ENCODE measurements around the gene PPFIA3.

PPFIA3 gene

DNA sequence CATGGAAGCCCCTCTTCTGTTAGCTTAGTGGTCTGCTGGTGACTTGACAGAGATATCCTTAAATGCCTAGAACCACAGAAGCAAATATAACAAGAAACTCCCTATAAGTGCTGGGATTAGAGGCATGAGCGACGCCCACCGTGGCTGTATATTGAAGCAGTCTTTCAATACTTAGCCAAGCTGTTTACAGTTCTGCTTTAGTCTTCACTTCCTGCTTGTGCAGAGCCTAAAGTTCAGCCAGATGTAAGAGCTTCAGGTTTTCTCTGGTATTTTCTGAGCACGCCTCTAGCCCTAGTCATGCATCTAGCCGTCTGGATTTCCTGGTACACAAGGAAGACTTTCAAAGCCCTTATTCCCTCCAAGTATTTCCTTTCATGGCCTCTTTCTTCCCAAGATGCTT is 66.8 kb downstream of the PPFIA3 start:
- no peaks in the 10 kb centered on the region for H3K27me3 ChIP-seq
- no peak overlapping the region for H3K4me3 ChIP-seq
- H3K4me1 ChIP-seq, result peaks cover 14 to 49% (median 28%) of the 10 kb centered on the region in 10 experiments
- no peaks in the 10 kb centered on the region for H4K20me1 ChIP-seq
- H3K9ac ChIP-seq, result peak overlapping the region in 1 of 11 experiments; percentile 0; a peak in 1 of 22 replicates
- H3K9me3 ChIP-seq (replicated peaks in 1 of 11), result peaks cover 22 to 48% (median 38%) of the 10 kb centered on the region in 11 experiments
- peak overlapping the region in 5 of 11 experiments; percentile 4 to 48 (median 40); a peak in 8 of 22 replicates for H3K4me2 ChIP-seq
- TF ChIP-seq Cebpa-rat (IDR thresholded peaks at IDR 0.05), result no peak
- peaks cover 0 to 91% (median 23%) of the 10 kb centered on the region in 11 experiments; a peak in 14 of 22 replicates for H3K36me3 ChIP-seq
- peak overlapping the region in 4 of 11 experiments; percentile 29 to 47 (median 39); a peak in 8 of 22 replicates for H3K27ac ChIP-seq

DNA sequence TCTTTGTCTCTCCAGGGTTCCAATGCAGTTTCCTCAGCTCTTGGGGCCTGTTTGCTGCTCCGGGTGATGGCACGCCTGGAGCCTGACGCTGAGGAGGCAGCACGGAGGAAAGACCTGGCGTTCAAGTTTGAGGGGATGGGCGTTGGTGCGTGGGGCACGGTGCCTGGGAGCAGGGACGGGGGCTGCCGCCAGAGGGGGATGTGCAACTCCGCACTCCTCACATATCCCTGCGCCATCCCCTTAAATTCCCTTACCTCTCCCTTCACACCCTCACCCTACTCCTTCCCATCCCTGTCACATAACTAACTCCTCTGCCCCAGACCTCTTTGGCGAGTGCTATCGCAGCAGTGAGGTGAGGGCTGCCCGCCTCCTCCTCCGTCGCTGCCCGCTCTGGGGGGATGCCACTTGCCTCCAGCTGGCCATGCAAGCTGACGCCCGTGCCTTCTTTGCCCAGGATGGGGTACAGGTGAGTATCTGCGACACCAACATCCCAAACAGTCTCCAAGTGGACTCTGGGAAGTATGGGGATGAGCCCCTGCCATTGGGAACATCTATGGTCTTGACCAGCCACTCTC is 69.4 kb downstream of the PPFIA3 start:
- H3K9me3 ChIP-seq (replicated peaks in 1 of 11), result peaks cover 5 to 35% (median 22%) of the 10 kb centered on the region in 11 experiments; a peak in 21 of 22 replicates
- TF ChIP-seq Cebpa-rat (IDR thresholded peaks at IDR 0.05), result no peak
- peak overlapping the region in 10 of 11 experiments; percentile 4 to 79 (median 66); a peak in 19 of 22 replicates for H3K4me2 ChIP-seq
- peaks cover 0 to 90% (median 12%) of the 10 kb centered on the region in 11 experiments; a peak in 14 of 22 replicates for H3K36me3 ChIP-seq
- no peak overlapping the region for H3K9ac ChIP-seq
- no peaks in the 10 kb centered on the region for H3K27me3 ChIP-seq
- no peak overlapping the region for H3K4me3 ChIP-seq
- peak overlapping the region in 6 of 11 experiments; percentile 29 to 53 (median 37); a peak in 8 of 22 replicates for H3K27ac ChIP-seq
- H4K20me1 ChIP-seq, result no peaks in the 10 kb centered on the region
- H3K4me1 ChIP-seq, result peaks cover 14 to 41% (median 28%) of the 10 kb centered on the region in 10 experiments

DNA sequence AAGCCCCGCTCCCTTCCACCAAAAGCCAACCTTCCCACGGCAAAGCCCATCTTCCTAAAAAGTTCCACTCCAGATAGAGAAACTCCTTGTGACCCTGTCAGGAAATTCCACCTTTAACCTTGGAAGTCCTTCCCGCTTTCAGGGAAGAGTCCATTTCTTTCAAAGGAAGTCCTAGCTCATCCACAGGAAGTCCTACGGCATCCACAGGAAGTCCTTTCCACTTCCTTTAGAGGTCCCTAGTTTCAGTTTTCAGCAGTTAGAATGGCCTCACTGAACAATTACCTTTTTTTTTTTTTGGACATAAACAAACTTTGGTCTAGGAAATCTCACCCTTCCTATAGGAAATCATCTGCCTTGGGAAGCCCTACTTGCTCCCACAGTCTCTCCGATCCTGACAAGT is 69.9 kb downstream of the PPFIA3 start:
- Histone ChIP-seq H3K4me3 (peak overlapping the region in 2 of 10 experiments; percentile 7 to 16; a peak in 2 of 20 replicates), H3K4me2 (peak overlapping the region; percentile 4 to 79 (median 66)), H3K27me3 (no peaks in the 10 kb centered on the region), H3K4me1 (peaks cover 14 to 41% (median 28%) of the 10 kb centered on the region in 10 experiments), H4K20me1 (no peaks in the 10 kb centered on the region), H3K9me3 (replicated peaks in 1 of 11) (peaks cover 0 to 30% (median 17%) of the 10 kb centered on the region in 11 experiments; a peak in 20 of 22 replicates), H3K36me3 (peaks cover 0 to 85% (median 11%) of the 10 kb centered on the region in 11 experiments; a peak in 14 of 22 replicates), H3K9ac (no peak overlapping the region), H3K27ac (peak overlapping the region in 7 of 11 experiments; percentile 29 to 53 (median 39); a peak in 11 of 22 replicates)
- TF ChIP-seq Cebpa-rat (IDR thresholded peaks at IDR 0.05), result no peak

DNA sequence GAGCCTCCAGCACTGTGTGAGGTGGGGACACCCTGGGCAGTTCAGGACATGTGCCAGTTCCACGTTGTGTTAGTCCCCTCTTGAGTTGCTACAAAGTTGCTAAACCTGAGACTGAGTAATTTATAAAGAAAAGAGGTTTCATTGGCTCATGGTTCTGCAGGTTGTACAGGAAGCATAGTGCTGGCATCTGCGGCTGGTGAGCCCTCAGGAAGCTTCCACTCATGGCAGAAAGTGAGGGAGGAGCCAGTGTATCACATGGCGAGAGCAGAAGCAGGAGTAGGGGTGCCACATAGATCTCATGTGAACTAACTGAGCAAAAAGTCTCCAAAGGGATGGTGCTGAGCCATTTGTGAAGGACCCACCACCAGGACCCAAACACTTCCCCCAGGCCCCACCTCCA is 71.4 kb downstream of the PPFIA3 start:
- Histone ChIP-seq H3K9ac (no peak overlapping the region), H3K4me3 (no peak overlapping the region), H4K20me1 (no peaks in the 10 kb centered on the region), H3K36me3 (peaks cover 0 to 72% (median 11%) of the 10 kb centered on the region in 11 experiments; a peak in 13 of 22 replicates), H3K4me1 (peaks cover 22 to 49% (median 33%) of the 10 kb centered on the region in 10 experiments), H3K9me3 (replicated peaks in 1 of 11) (peaks cover 0 to 20% (median 5%) of the 10 kb centered on the region in 11 experiments; a peak in 11 of 22 replicates), H3K27ac (no peak overlapping the region), H3K4me2 (no peak overlapping the region), H3K27me3 (no peaks in the 10 kb centered on the region)
- no peak for TF ChIP-seq Cebpa-rat (IDR thresholded peaks at IDR 0.05)

DNA sequence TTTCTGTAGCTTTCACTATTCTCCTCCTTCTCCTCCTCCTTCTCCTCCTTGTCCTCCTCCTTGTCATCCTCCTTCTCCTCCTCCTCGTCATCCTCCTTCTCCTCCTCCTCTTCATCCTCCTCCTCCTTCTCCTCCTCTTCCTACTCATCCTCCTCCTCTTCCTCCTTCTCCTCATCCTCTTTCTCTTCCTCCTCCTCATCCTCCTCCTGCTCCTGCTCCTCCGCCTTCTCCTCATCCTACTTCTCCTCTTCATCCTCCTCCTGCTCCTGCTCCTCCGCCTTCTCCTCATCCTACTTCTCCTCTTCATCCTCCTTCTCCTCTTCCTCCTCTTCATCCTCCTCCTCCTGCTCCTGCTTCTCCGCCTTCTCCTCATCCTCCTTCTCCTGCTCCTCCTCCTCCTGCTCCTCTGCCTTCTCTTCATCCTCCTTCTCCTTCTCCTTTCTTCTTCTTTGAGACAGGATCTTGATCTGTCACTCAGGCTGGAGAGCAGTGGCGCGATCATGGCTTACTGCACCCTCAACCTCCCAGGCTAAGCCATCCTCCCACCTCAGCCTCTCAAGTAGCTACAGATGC is 74.6 kb downstream of the PPFIA3 start:
- Histone ChIP-seq H3K9me3 (replicated peaks in 1 of 11) (peaks cover 0 to 20% (median 5%) of the 10 kb centered on the region in 11 experiments; a peak in 11 of 22 replicates), H3K27me3 (no peaks in the 10 kb centered on the region), H3K4me1 (peaks cover 22 to 61% (median 51%) of the 10 kb centered on the region in 10 experiments), H3K4me2 (peak overlapping the region in 1 of 11 experiments; percentile 2; a peak in 1 of 22 replicates), H3K4me3 (no peak overlapping the region), H3K27ac (no peak overlapping the region), H3K9ac (no peak overlapping the region), H4K20me1 (no peaks in the 10 kb centered on the region), H3K36me3 (peaks cover 0 to 59% (median 11%) of the 10 kb centered on the region in 11 experiments; a peak in 13 of 22 replicates)
- TF ChIP-seq Cebpa-rat (IDR thresholded peaks at IDR 0.05), result no peak

DNA sequence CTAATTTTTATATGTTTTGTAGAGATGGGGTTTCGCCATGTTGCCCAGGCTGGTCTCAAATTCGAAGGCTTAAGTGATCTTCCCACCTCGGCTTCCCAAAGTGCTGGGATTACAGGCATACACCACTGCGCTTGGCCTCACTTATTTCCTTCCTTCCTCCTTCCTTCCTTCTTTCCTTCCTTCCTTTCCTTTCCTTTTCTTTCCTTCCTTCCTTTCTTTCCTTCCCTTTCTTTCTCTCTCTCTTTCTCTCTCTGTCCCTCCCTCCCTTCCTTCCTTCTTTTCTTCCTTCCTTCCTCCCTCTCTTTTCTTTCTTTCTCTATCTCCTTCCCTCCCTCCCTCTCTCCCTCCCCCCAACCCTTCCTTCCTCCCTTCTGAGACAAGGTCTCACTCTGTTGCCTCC is 75.1 kb downstream of the PPFIA3 start:
- Histone ChIP-seq H3K27me3 (no peaks in the 10 kb centered on the region), H3K27ac (no peak overlapping the region), H3K4me2 (peak overlapping the region in 6 of 11 experiments; percentile 18 to 60 (median 50); a peak in 8 of 22 replicates), H3K4me1 (peaks cover 21 to 61% (median 50%) of the 10 kb centered on the region in 10 experiments), H3K9me3 (replicated peaks in 1 of 11) (peaks cover 0 to 20% (median 5%) of the 10 kb centered on the region in 11 experiments; a peak in 11 of 22 replicates), H3K36me3 (peaks cover 0 to 54% (median 11%) of the 10 kb centered on the region in 11 experiments; a peak in 13 of 22 replicates), H4K20me1 (no peaks in the 10 kb centered on the region), H3K4me3 (no peak overlapping the region), H3K9ac (no peak overlapping the region)
- no peak for TF ChIP-seq Cebpa-rat (IDR thresholded peaks at IDR 0.05)

DNA sequence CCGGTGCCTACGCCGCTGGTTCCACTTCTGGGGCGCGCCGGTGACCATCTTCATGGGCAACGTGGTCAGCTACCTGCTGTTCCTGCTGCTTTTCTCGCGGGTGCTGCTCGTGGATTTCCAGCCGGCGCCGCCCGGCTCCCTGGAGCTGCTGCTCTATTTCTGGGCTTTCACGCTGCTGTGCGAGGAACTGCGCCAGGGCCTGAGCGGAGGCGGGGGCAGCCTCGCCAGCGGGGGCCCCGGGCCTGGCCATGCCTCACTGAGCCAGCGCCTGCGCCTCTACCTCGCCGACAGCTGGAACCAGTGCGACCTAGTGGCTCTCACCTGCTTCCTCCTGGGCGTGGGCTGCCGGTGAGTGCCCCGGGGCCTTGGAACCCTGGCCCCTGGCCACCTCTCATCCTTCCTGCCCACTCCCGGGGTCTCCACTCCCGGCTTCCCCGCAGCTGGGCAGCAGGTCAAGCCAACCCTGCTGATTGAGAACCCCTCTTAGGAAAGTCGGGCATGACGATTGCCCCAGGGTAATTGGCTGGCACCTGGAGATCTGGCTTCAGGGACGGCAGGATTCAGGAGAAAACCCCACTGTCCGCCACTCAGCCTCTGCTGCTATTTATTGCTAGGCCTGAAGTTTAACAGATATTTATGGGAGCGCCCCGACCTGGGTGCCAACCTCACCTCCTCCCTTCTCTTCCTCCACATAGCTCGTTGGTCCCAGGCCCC is 77.3 kb downstream of the PPFIA3 start:
- Histone ChIP-seq H3K9ac (peak overlapping the region in 9 of 11 experiments; percentile 6 to 60 (median 49); a peak in 16 of 22 replicates), H3K9me3 (replicated peaks in 1 of 11) (peaks cover 0 to 4% (median 0%) of the 10 kb centered on the region in 11 experiments; a peak in 6 of 22 replicates), H3K27ac (peak overlapping the region in 5 of 11 experiments; percentile 6 to 43 (median 19); a peak in 3 of 22 replicates), H3K4me3 (peak overlapping the region in 1 of 10 experiments; percentile 29; a peak in 1 of 20 replicates), H3K4me1 (peaks cover 25 to 67% (median 52%) of the 10 kb centered on the region in 10 experiments), H3K36me3 (peaks cover 0 to 45% (median 2%) of the 10 kb centered on the region in 11 experiments; a peak in 12 of 22 replicates), H3K27me3 (no peaks in the 10 kb centered on the region), H3K4me2 (peak overlapping the region; percentile 50 to 89 (median 75)), H4K20me1 (no peaks in the 10 kb centered on the region)
- TF ChIP-seq Cebpa-rat (IDR thresholded peaks at IDR 0.05), result no peak

DNA sequence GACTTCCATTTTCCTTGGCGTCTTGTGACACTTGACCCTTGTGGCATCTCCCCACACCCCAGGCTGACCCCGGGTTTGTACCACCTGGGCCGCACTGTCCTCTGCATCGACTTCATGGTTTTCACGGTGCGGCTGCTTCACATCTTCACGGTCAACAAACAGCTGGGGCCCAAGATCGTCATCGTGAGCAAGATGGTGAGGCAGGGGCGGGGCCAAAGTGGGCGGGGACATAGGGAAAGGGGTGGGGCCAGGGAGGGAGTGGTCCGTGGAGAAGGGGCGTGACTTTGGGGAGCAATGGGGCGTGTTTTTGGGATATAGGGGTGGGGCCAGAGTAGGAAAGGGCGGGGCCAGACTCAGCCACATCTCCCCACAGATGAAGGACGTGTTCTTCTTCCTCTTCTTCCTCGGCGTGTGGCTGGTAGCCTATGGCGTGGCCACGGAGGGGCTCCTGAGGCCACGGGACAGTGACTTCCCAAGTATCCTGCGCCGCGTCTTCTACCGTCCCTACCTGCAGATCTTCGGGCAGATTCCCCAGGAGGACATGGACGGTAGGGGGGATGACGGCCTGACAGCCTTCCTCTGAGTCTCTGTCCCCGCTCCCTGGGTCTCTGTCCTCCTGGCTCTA is 81.0 kb downstream of the PPFIA3 start:
- H3K9ac ChIP-seq, result peak overlapping the region in 2 of 11 experiments; percentile 25 to 62; a peak in 1 of 22 replicates

More for the DNA sequence above, 81.0 kb downstream of the PPFIA3 start:
- Histone ChIP-seq H3K36me3 (peaks cover 0 to 47% (median 12%) of the 10 kb centered on the region in 11 experiments; a peak in 12 of 22 replicates), H4K20me1 (no peaks in the 10 kb centered on the region), H3K4me3 (no peak overlapping the region; a peak in 1 of 20 replicates), H3K9me3 (replicated peaks in 1 of 11) (peaks cover 0 to 4% (median 0%) of the 10 kb centered on the region in 11 experiments; a peak in 6 of 22 replicates), H3K4me2 (peak overlapping the region in 10 of 11 experiments; percentile 43 to 76 (median 60); a peak in 19 of 22 replicates), H3K27ac (peak overlapping the region in 7 of 11 experiments; percentile 15 to 61 (median 51); a peak in 9 of 22 replicates), H3K4me1 (peaks cover 48 to 83% (median 65%) of the 10 kb centered on the region in 10 experiments), H3K27me3 (no peaks in the 10 kb centered on the region)
- no peak for TF ChIP-seq Cebpa-rat (IDR thresholded peaks at IDR 0.05)
